WTC11 (cell line): Measurements from ENCODE around the gene GPR34. TPM values are rescaled to one million over a fixed set of nuclear protein-coding genes. Genes with fewer than 3 reads are reported as not detected.

Source experiments
- ATAC-seq: fragments of 200-7000 bp; cut with Tn5 transposase; 2 replicates; pipeline ENCODE4 v1.10.0; 2021; ENCODE audit warnings: mild to moderate bottlenecking, moderate library complexity
- CTCF ChIA-PET: fragments of 300-600 bp; sonication (Branson Sonifier 250); formaldehyde crosslinking; loops from one replicate; lab custom pipeline; 2021; ENCODE audit warnings: antibody characterized with exemption; lab: Charles Lee
- POLR2A ChIA-PET: fragments of 350-600 bp; sonication (Branson Sonifier 250); formaldehyde crosslinking; loops from one replicate; lab custom pipeline; 2021; ENCODE audit warnings: antibody characterized with exemption; lab: Charles Lee
- DNase-seq: peaks from one replicate; pipeline ENCODE4 v3.0.0; 2021; ENCODE audit warnings: low spot score
- H3K27ac Mint-ChIP-seq: 2 replicates; pipeline ENCODE4 v1.8.0; 2021; ENCODE audit warnings: mixed read lengths
- H3K27me3 Mint-ChIP-seq: 2 replicates; pipeline ENCODE4 v1.8.0; 2021; ENCODE audit warnings: low read depth, mild to moderate bottlenecking, moderate library complexity, mixed read lengths
- H3K36me3 Mint-ChIP-seq: 2 replicates; pipeline ENCODE4 v1.8.0; 2021; ENCODE audit warnings: mixed read lengths
- H3K4me1 Mint-ChIP-seq: 2 replicates; pipeline ENCODE4 v1.8.0; 2022; ENCODE audit warnings: mixed read lengths
- H3K4me3 Mint-ChIP-seq: 2 replicates; pipeline ENCODE4 v1.8.0; 2021; ENCODE audit warnings: mild to moderate bottlenecking, moderate library complexity, mixed read lengths
- H3K9me3 Mint-ChIP-seq: 2 replicates; pipeline ENCODE4 v1.8.0; 2021; ENCODE audit warnings: mixed read lengths
- ARID4B ChIP-seq: sonication (generic); formaldehyde crosslinking; IDR thresholded peaks from 2 replicates; pipeline ENCODE4 v1.8.0; 2023; ENCODE audit warnings: missing genetic modification reagents, mild to moderate bottlenecking, borderline replicate concordance
- CREB1 ChIP-seq: sonication (generic); formaldehyde crosslinking; IDR thresholded peaks from 2 replicates; pipeline ENCODE4 v1.8.0; 2023; ENCODE audit warnings: mild to moderate bottlenecking, missing genetic modification reagents
- FOXK1 ChIP-seq: sonication (generic); formaldehyde crosslinking; IDR thresholded peaks from 2 replicates; pipeline ENCODE4 v1.8.0; 2022; ENCODE audit warnings: mild to moderate bottlenecking, moderate library complexity, missing genetic modification reagents
- FOXP4 ChIP-seq: sonication (generic); formaldehyde crosslinking; IDR thresholded peaks from 2 replicates; pipeline ENCODE4 v1.8.0; 2022; ENCODE audit warnings: mild to moderate bottlenecking, missing genetic modification reagents
- GRHL2 ChIP-seq: fragments of 250-450 bp; sonication (Bioruptor Pico); IDR thresholded peaks from 2 replicates; pipeline ENCODE4 v1.8.0; 2022; ENCODE audit warnings: mild to moderate bottlenecking, moderate library complexity; ENCODE audit not compliant: insufficient replicate concordance, severe bottlenecking
- GTF2I ChIP-seq: fragments of 250-450 bp; sonication (Bioruptor Pico); conservative IDR thresholded peaks from 2 replicates; pipeline ENCODE4 v1.4.0; 2021; ENCODE audit warnings: mild to moderate bottlenecking
- IRF1 ChIP-seq: sonication (generic); formaldehyde crosslinking; IDR thresholded peaks from 2 replicates; pipeline ENCODE4 v1.8.0; 2023; ENCODE audit warnings: missing genetic modification reagents
- MXD4 ChIP-seq: fragments of 250-450 bp; sonication (Bioruptor Pico); IDR thresholded peaks from 2 replicates; pipeline ENCODE4 v1.8.0; 2021; ENCODE audit warnings: mild to moderate bottlenecking, moderate library complexity, borderline replicate concordance
- NFATC4 ChIP-seq: fragments of 250-450 bp; sonication (Bioruptor Pico); IDR thresholded peaks from 2 replicates; pipeline ENCODE4 v1.9.0; 2021; ENCODE audit warnings: mild to moderate bottlenecking
- NR2C2 ChIP-seq: sonication (generic); formaldehyde crosslinking; IDR thresholded peaks from 2 replicates; pipeline ENCODE4 v1.8.0; 2022; ENCODE audit warnings: mild to moderate bottlenecking, missing genetic modification reagents
- PRRX2 ChIP-seq: fragments of 250-450 bp; sonication (Bioruptor Pico); IDR thresholded peaks from 2 replicates; pipeline ENCODE4 v1.8.0; 2021; ENCODE audit warnings: mild to moderate bottlenecking
- RELA ChIP-seq: sonication (generic); formaldehyde crosslinking; IDR thresholded peaks from 2 replicates; pipeline ENCODE4 v1.8.1; 2022; ENCODE audit warnings: missing genetic modification reagents, mild to moderate bottlenecking, borderline replicate concordance
- SOX15 ChIP-seq: fragments of 250-450 bp; sonication (Bioruptor Pico); IDR thresholded peaks from 2 replicates; pipeline ENCODE4 v1.9.0; 2021; ENCODE audit warnings: mild to moderate bottlenecking
- TEAD1 ChIP-seq: sonication (generic); formaldehyde crosslinking; IDR thresholded peaks from 2 replicates; pipeline ENCODE4 v1.8.0; 2022; ENCODE audit warnings: mild to moderate bottlenecking, missing genetic modification reagents
- TEAD4 ChIP-seq: sonication (generic); formaldehyde crosslinking; IDR thresholded peaks from 2 replicates; pipeline ENCODE4 v1.8.0; 2022; ENCODE audit warnings: mild to moderate bottlenecking, missing genetic modification reagents
- ZBTB21 ChIP-seq: sonication (generic); formaldehyde crosslinking; IDR thresholded peaks from 2 replicates; pipeline ENCODE4 v1.8.1; 2023; ENCODE audit warnings: mild to moderate bottlenecking, missing genetic modification reagents, borderline replicate concordance
- ZNF138 ChIP-seq: sonication (generic); formaldehyde crosslinking; conservative IDR thresholded peaks from 2 replicates; pipeline ENCODE4 v1.8.1; 2022; ENCODE audit warnings: mild to moderate bottlenecking, moderate library complexity, missing genetic modification reagents
- ZNF281 ChIP-seq: sonication (generic); formaldehyde crosslinking; IDR thresholded peaks from 2 replicates; pipeline ENCODE4 v1.8.0; 2023; ENCODE audit warnings: mild to moderate bottlenecking, missing genetic modification reagents
- ZNF396 ChIP-seq: fragments of 250-450 bp; sonication (Bioruptor Pico); IDR thresholded peaks from 2 replicates; pipeline ENCODE4 v1.8.0; 2021; ENCODE audit warnings: mild to moderate bottlenecking, moderate library complexity, borderline replicate concordance
- ZNF416 ChIP-seq: fragments of 250-450 bp; sonication (Bioruptor Pico); IDR thresholded peaks from 2 replicates; pipeline ENCODE4 v1.9.0; 2021; ENCODE audit warnings: mild to moderate bottlenecking, inconsistent platforms
- ZNF425 ChIP-seq: fragments of 250-450 bp; sonication (Bioruptor Pico); conservative IDR thresholded peaks from 2 replicates; pipeline ENCODE4 v1.9.0; 2021; ENCODE audit warnings: mild to moderate bottlenecking
- ZNF671 ChIP-seq: fragments of 250-450 bp; sonication (Bioruptor Pico); IDR thresholded peaks from 2 replicates; pipeline ENCODE4 v1.8.0; 2021; ENCODE audit warnings: mild to moderate bottlenecking
- total RNA-seq: library from RNA; stranded (reverse); gene quantifications from 3 replicates; pipeline ENCODE4 v1.2.3, GENCODE V29; 2021

The GPR34 gene
- total RNA-seq, 1 experiment from 2014 or later, result not detected

GRCh38 chrX:41708486-41708885 is 19.7 kb downstream of the GPR34 start:
- H3K9me3 Mint-ChIP-seq, result no peaks in the 10 kb centered on the region
- no peak for DNase-seq
- POLR2A ChIA-PET, result no interaction called here

GRCh38 chrX:41711021-41711667 is 22.4 kb downstream of the GPR34 start:
- ATAC-seq (no peak), DNase-seq (no peak)
- Mint-ChIP-seq H3K27ac (no peak overlapping the region; the same call in none of the 2 replicates), H3K9me3 (no peaks in the 10 kb centered on the region), H3K27me3 (no peaks in the 10 kb centered on the region), H3K4me3 (no peak overlapping the region), H3K36me3 (0 out of 2 replicates have a peak, but pooled peaks cover 3% of the 10 kb centered on the region), H3K4me1 (peaks cover 41% of the 10 kb centered on the region)
- ChIA-PET POLR2A (interaction anchor here (0.5 kb wide), 1 partner anchor 22 kb away, joined by 4 read pairs; no protein-coding TSS in a partner anchor), CTCF (no interaction called here)
- TF ChIP-seq CREB1 (CRISPR knock-in tag) (no peak), PRRX2 (CRISPR knock-in tag) (no peak), NR2C2 (no peak), ZNF425 (CRISPR knock-in tag) (no peak), SOX15 (CRISPR knock-in tag) (no peak), TEAD1 (CRISPR knock-in tag) (no peak), ZBTB21 (CRISPR knock-in tag) (no peak), ZNF281 (CRISPR knock-in tag) (no peak), IRF1 (CRISPR knock-in tag) (no peak), NFATC4 (CRISPR knock-in tag) (no peak), ZNF416 (no peak), MXD4 (no peak), GRHL2 (no peak), FOXP4 (CRISPR knock-in tag) (no peak), ZNF396 (CRISPR knock-in tag) (no peak), TEAD4 (CRISPR knock-in tag) (no peak)

More at GRCh38 chrX:41708486-41708885, 19.7 kb downstream of the GPR34 start:
- Mint-ChIP-seq H3K36me3 (no peaks in the 10 kb centered on the region), H3K4me3 (no peak overlapping the region), H3K27ac (no peak overlapping the region), H3K4me1 (peaks cover 55% of the 10 kb centered on the region)
- no peak for ATAC-seq
- CTCF ChIA-PET, result no interaction called here
- no peak for TF ChIP-seq RELA
- TF ChIP-seq ZNF671 (CRISPR knock-in tag), result no peak
- no peak for TF ChIP-seq GTF2I
- TF ChIP-seq ARID4B, result no peak
- TF ChIP-seq ZNF138, result no peak
- TF ChIP-seq FOXK1 (CRISPR knock-in tag), result no peak
- TF ChIP-seq, all 79 proteins: peak for 0
- no peaks in the 10 kb centered on the region for H3K27me3 Mint-ChIP-seq
